ENCODE measurements around the gene VDAC2.
A peak's percentile ranks its signal among the peaks of the same experiment; 100 is the strongest.
"Not testable (repeated sequence)": the region's sequence is repeated elsewhere in the genome, so short reads cannot be mapped to it uniquely, and the experiment has no call there.

VDAC2 gene

DNA sequence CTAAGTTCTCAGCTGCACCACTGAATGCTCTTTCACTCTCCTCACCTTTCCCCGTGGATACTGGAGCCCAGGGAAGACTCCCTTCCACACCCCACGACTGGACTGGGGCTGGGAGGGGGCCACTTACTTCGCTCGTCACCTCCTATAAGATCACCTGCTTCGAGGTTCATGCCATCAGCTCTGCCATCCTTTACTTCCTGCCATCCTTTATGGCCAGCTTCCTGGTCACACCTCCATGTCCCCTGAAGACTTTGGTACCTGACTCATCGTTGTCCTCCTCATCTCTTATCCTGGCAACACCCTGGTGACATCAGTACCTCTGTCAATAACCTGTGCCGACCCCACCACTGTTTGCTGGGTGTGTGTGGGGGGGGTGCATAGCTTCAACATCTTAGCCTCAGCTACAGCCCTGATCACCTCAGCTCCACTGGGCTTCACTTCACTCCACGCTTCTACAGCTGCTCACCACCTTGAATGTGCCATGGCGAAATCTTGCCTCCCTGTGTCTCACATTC is 8.7 kb upstream of the VDAC2 start:
- DNase-seq = no peak

- no peak for DNase-seq
Measured at GRCh38 chr10:75202321-75203045, 8.1 kb upstream of the VDAC2 start.

GRCh38 chr10:75203046-75203620 is 7.5 kb upstream of the VDAC2 start:
- DNase-seq = not testable (repeated sequence)

DNA sequence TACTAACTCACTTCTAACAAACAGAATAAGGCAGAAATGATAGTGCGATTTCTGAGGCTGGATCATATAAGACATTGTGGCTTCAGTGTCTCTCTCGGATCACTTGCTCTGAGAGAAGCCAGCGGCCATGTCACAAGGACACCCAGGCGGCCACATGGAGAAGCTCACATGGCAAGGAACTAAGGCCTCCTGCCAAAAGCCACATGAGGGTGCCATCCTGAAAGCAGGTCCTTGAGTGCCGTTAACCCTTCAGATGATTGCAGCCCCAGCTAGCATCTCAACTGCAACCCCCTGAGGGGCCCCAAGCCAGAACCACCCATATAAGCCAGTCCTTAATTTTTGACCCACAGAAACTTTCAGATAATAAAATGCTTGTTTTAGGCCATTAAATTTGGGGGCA is 6.9 kb upstream of the VDAC2 start:
- DNase-seq = no peak

GRCh38 chr10:75205908-75206307 is 4.7 kb upstream of the VDAC2 start:
- no peak for DNase-seq

DNA sequence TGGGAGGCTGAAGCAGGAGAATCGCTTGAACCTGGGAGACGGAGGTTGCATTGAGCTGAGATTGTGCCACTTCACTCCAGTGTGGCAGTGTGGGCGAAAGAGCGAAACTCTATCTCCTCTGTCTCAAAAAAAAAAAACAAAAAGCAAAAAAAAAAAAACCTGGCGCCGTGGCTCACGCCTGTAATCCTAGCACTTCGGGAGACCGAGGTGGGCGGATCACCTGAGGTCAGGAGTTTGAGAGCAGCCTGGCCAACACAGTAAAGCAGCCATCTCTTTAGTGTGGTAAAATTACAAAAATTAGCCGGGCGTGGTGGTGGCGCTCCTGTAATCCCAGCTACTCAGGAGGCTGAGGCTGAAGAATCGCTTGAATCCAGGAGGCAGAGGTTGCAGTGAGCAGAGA is 4.0 kb upstream of the VDAC2 start:
- DNase-seq = not testable (repeated sequence)

DNA sequence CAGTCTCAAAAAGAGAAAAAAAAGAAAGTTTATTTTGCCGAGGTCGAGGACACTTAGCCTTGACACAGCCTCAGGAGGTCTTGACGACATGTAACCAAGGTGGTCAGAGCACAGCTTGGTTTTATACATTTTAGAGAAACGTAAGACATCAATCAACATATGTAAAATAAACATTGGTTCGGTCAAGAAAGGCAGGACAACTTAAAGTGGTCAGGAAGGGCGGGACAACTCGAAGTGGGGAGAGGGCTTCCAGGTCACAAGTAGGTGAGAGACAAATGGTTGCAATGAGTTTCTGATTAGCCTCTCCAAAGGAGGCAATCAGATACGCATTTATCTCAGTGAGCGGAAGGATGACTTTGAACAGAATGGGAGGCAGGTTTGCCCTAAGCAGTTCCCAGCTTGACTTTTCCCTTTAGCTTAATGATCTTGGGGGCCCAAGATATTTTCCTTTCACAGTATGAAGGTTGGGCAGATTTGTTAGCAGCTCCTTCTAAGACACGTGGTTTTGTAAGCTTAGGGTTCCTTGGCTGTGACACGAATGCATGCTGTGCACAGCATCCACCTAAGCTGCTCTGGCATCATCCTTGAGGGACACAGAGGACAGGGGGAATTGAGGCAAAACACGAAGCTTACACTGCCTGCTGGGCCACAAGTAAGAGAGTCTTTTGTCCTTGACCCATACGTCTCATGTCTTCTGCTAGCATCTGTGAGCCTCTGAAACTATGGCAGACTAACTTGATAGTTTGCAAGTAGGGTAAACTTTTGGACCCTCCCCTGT is 3.3 kb upstream of the VDAC2 start:
- DNase-seq = no peak

GRCh38 chr10:75207857-75208144 is 2.8 kb upstream of the VDAC2 start:
- no peak for DNase-seq

GRCh38 chr10:75208181-75208580 is 2.4 kb upstream of the VDAC2 start:
- DNase-seq = no peak

DNA sequence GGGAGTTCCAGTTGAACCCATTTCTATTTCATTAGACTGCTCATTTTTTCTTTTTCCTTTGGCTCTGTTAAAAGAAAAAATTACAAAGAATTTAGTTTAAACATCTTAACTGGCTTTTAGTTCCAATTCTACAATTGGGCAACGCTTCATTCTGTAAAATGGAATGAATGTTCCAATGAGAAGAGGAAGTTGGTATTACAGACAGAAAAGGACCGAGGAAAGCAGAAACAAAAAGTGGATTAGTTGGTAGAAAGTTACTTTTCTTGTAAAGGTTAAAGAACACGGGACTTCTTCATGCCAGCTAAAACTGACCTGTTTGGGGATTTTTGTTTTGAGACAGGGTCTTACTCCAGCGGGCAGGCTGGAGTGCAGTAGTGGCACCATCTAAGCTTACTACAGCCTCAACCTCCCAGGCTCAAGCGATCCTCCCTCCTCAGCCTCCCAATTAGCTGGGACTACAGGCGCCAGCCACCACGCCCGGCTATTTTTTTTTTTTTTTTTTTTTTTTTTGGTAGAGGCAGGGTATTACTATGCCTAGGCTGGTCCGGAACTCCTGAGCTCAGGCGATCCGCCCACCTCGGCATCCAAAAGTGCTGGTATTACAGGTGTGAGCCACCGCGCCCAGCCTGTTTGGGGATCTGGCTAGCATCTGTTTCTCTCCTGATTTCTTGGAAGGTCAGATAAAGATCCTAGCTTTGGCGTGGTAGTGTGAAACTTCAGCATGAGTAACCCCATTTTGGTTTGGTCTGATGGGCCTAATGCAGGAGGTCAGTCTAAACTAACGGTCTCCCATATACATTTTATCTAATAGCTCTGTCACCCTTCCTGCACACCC is 1.3 kb upstream of the VDAC2 start:
- DNase-seq = no peak

DNA sequence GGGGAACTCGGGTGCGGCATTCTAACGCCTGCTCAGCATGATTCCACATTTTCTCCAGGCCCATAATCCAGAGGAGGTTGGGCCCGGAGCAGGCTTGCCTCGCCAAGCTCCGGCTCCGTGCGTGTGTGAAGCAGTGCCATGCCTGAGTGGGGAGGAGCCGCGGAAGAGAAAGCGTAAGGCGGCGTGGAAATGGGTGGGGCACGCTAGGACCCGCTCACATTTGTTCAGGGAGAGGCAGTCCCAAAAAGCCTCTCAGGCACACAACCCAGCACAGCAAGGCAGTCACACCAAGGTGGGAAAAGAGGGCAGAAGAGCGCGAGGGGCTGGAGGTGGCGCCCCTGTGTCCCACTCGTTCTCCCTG is 695 bp upstream of the VDAC2 start:
- peak; percentile 81 for DNase-seq

DNA sequence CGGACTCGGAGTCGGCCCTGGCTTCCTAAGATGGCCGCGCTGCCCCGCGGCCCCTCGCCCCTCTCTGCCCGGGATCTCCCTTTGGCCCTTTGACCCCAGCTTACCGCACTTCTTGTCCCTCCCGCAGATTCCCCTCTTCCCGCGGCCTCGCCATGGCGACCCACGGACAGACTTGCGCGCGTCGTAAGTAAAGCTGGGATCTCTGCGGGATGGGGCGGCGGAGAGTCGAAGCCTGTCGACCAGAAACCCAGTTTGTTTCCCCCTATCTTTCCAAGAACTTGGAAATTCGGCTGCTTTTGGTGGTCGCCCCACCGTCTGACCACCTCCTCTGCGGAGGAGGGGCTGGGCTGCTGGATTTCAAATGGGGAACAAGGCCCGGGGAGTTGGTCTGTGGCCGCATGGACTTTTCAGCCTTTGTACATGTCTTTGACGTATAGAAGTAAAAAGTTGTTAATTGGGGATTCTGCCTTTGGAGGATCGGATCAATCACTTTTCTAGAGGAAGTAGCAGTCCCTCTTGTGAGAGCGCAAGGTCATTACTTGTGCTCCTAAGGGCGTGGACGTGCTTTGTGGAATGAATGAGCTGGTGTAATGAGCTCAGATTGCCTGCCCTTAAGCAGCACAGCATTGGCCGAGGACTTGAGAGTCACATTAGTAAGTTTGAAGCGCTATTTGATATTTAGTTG is 553 bp downstream of the VDAC2 start:
- peak; percentile 25 for DNase-seq

DNA sequence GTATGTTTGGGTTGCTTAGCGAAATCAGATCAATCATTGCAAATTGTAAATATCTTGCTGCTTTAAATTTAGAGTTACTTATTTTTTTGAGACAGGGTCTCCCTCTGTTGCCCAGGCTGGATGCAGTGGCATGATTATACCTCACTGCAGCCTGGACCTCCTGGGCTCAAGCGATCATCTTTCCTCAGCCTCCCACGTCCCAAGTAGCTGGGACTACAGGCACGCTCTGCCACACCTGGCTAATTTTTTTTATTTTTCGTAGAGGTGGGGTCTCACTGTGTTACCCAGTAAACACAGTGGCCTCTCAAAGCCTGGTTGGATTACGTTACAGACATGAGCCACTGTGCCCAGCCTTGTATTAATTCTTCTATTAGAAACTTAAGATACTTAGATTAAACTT is 1.7 kb downstream of the VDAC2 start:
- DNase-seq = no peak

DNA sequence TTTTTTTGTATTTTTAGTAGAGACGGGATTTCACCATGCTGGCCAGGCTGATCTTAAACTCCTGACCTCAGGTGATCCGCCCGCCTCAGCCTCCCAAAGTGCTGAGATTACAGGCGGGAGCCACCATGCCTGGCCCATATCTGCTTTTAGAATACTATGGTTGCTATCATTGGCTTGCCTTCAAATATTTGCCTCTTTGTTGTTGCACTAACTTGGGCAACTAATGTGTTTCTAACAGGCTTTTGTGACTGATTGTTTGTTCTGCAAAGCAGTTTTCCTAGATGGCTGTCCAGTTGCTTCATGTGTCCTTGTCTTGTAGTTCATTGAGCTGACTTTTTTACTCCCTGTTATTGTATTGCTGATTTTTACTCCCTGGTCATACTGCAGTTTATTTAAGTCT is 9.7 kb downstream of the VDAC2 start:
- DNase-seq = no peak

DNA sequence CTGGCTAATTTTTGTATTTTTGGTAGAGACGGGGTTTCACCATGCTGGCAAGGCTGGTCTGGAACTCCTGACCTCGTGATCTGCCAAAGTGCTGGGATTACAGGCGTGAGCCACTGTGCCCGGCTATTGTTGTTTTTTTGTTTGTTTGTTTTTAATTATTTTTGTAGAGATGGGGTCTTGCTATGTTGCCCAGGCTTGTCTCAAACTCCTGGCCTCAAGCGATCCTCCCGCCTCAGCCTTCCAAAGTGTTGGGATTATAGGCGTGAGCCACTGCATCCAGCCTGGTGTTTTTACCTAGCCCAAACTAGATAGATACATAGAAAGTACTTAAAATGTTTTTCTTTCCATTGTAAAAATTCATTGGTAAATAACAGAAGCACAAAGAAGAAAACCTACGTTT is 10.9 kb downstream of the VDAC2 start:
- DNase-seq = not testable (repeated sequence)

DNA sequence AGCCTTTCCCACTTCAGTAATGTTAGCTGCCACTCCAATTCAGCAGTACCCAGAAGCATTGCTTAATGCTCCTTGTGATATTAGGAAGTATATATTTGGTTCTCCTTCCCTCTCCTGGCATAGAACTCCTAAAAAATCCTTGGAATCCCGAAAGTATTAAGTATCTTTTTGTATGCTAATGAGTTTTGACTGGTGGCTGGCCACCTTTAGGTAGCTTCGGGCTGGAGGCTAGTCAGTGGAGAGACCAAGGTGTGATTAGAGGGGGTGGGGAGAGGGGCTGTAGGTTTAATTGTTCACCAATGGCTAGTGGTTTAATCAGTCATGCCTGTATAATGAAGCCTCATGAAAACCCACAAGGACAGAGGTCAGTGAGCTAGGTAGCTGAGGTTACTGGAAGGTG is 12.9 kb downstream of the VDAC2 start:
- DNase-seq = no peak

GRCh38 chr10:75226095-75226494 is 15.5 kb downstream of the VDAC2 start:
- DNase-seq = no peak

- no peak for DNase-seq
Measured at GRCh38 chr10:75226656-75227055, 16.1 kb downstream of the VDAC2 start.

GRCh38 chr10:75228278-75228677 is 17.7 kb downstream of the VDAC2 start:
- DNase-seq = no peak

- DNase-seq = no peak
Measured at GRCh38 chr10:75228834-75229233, 18.2 kb downstream of the VDAC2 start.

DNA sequence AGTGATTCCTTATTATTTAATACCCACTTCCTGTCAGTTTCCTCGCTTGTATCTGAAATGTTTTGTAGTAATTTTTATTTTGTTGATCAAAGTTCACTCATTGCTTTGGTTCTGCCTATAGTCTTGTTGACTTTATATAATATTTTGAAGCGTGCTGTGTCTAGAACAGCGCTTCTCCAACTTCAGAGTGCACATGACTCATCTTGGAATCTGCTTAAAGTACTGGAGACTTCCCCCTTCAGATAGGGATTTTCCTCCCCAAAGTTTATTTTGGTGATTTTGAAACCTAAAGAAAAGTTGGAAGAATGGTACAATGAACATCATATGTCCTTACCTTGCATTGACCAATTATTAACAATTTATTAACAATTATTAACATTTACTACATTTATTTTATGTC is 19.4 kb downstream of the VDAC2 start:
- no peak for DNase-seq

GRCh38 chr10:75230600-75231038 is 20.0 kb downstream of the VDAC2 start:
- peak; percentile 93 for DNase-seq

Data from CD4-positive, alpha-beta T cell treated with Interferon gamma for 1 hour (primary cell).